ENCODE data around the gene DUOX2.
"Not testable (repeated sequence)": the region's sequence is repeated elsewhere in the genome, so short reads cannot be mapped to it uniquely, and the experiment has no call there.

DNA sequence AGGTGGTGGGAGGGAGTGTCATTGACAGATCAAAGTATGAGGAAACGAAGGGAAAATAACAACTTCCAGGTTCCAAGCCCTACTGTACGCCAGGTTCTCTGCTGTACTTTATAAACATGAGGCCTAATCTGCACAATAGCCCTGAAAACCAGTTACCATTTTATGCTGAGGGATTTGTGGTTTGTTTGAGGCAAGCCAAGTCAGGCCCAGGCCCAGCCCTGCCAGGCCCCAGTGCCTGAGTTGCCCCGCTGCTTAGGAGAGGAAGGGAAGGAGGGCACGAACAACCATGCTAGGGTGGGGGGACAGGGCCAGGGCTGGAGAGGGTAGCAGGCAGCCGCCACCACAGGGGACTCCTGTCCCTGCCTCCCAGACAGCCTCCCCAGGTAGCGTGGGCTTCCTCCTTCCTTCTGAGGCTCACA lies 44.0 kb downstream of the DUOX2 start:
- TF ChIP-seq, protein P1, sequence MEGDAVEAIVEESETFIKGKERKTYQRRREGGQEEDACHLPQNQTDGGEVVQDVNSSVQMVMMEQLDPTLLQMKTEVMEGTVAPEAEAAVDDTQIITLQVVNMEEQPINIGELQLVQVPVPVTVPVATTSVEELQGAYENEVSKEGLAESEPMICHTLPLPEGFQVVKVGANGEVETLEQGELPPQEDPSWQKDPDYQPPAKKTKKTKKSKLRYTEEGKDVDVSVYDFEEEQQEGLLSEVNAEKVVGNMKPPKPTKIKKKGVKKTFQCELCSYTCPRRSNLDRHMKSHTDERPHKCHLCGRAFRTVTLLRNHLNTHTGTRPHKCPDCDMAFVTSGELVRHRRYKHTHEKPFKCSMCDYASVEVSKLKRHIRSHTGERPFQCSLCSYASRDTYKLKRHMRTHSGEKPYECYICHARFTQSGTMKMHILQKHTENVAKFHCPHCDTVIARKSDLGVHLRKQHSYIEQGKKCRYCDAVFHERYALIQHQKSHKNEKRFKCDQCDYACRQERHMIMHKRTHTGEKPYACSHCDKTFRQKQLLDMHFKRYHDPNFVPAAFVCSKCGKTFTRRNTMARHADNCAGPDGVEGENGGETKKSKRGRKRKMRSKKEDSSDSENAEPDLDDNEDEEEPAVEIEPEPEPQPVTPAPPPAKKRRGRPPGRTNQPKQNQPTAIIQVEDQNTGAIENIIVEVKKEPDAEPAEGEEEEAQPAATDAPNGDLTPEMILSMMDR (conservative IDR thresholded peaks at IDR 0.05) = not testable (repeated sequence)
- not testable (repeated sequence) for TF ChIP-seq EZH2 (IDR thresholded peaks at IDR 0.05; ENCODE audit: low read depth)
